HEK293 (cell line): ENCODE results near the gene MYO3A.

Source experiments
- HOXA7 ChIP-seq: sonication (generic); formaldehyde crosslinking; IDR thresholded peaks from 2 replicates; pipeline ENCODE4 v1.8.1; 2022; ENCODE audit warnings: missing genetic modification reagents, borderline replicate concordance
- TCF7L2 ChIP-seq: IDR thresholded peaks from 2 replicates; pipeline ENCODE4 v1.6.1; 2011; ENCODE audit warnings: low read depth, mild to moderate bottlenecking, inconsistent platforms, low read length, moderate library complexity, borderline replicate concordance
- ZBTB21 ChIP-seq: fragments of 450-650 bp; formaldehyde crosslinking; IDR thresholded peaks from 2 replicates; pipeline ENCODE4 v1.5.1; 2017; ENCODE audit warnings: missing biosample characterization, missing genetic modification characterization
- ZNF175 ChIP-seq: fragments of 450-650 bp; formaldehyde crosslinking; IDR thresholded peaks from 2 replicates; pipeline ENCODE4 v1.5.1; 2016; ENCODE audit warnings: missing biosample characterization, missing genetic modification characterization
- ZNF366 ChIP-seq: fragments of 450-650 bp; formaldehyde crosslinking; conservative IDR thresholded peaks from 2 replicates; pipeline ENCODE4 v1.5.1; 2016; ENCODE audit warnings: missing biosample characterization, missing genetic modification characterization
- TF ChIP-seq, protein P1 (sequence below): fragments of 450-650 bp; formaldehyde crosslinking; IDR thresholded peaks from 2 replicates; pipeline ENCODE4 v1.5.1; 2016; ENCODE audit warnings: missing biosample characterization, missing genetic modification characterization
- TF ChIP-seq, protein P2 (sequence below): fragments of 450-650 bp; formaldehyde crosslinking; IDR thresholded peaks from 2 replicates; pipeline ENCODE4 v1.5.1; 2016; ENCODE audit warnings: missing biosample characterization, missing genetic modification characterization
- TF ChIP-seq, protein P3 (sequence below): fragments of 450-650 bp; formaldehyde crosslinking; IDR thresholded peaks from 2 replicates; pipeline ENCODE4 v1.5.1; 2016; ENCODE audit warnings: missing biosample characterization, missing genetic modification characterization, low read depth

DNA sequence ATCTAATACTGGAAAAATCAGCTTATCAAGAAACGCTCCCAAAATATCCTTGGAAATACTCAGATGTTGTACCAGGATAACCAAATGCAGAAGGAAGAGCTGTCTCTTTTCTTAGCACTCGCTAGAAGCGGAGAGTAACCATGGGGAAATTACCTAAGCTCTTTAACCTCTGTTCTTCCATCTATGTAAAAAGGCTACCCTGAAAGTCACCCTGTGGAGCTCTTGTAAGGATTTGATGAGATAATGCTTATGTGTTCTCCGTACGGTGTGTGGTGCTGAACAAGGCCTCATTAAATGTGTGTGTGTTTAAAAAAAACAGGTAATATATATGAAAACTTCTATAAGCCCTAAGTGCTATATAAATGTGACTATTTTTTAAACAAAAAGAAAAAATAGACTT lies 38.2 kb upstream of the MYO3A start:
- TF ChIP-seq HOXA7 (no peak), TCF7L2 (no peak), ZNF175 (tag by site-specific recombination) (no peak), ZBTB21 (no peak), ZNF366 (tag by site-specific recombination) (no peak)
- TF ChIP-seq, protein P1, sequence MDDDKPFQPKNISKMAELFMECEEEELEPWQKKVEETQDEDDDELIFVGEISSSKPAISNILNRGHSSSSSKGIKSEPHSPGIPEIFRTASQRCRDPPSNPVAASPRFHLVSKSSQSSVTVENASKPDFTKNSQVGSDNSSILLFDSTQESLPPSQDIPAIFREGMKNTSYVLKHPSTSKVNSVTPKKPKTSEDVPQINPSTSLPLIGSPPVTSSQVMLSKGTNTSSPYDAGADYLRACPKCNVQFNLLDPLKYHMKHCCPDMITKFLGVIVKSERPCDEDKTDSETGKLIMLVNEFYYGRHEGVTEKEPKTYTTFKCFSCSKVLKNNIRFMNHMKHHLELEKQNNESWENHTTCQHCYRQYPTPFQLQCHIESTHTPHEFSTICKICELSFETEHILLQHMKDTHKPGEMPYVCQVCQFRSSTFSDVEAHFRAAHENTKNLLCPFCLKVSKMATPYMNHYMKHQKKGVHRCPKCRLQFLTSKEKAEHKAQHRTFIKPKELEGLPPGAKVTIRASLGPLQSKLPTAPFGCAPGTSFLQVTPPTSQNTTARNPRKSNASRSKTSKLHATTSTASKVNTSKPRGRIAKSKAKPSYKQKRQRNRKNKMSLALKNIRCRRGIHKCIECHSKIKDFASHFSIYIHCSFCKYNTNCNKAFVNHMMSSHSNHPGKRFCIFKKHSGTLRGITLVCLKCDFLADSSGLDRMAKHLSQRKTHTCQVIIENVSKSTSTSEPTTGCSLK (tag by site-specific recombination) = no peak
- TF ChIP-seq, protein P2, sequence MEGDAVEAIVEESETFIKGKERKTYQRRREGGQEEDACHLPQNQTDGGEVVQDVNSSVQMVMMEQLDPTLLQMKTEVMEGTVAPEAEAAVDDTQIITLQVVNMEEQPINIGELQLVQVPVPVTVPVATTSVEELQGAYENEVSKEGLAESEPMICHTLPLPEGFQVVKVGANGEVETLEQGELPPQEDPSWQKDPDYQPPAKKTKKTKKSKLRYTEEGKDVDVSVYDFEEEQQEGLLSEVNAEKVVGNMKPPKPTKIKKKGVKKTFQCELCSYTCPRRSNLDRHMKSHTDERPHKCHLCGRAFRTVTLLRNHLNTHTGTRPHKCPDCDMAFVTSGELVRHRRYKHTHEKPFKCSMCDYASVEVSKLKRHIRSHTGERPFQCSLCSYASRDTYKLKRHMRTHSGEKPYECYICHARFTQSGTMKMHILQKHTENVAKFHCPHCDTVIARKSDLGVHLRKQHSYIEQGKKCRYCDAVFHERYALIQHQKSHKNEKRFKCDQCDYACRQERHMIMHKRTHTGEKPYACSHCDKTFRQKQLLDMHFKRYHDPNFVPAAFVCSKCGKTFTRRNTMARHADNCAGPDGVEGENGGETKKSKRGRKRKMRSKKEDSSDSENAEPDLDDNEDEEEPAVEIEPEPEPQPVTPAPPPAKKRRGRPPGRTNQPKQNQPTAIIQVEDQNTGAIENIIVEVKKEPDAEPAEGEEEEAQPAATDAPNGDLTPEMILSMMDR (tag by site-specific recombination) = no peak
- TF ChIP-seq, protein P3, sequence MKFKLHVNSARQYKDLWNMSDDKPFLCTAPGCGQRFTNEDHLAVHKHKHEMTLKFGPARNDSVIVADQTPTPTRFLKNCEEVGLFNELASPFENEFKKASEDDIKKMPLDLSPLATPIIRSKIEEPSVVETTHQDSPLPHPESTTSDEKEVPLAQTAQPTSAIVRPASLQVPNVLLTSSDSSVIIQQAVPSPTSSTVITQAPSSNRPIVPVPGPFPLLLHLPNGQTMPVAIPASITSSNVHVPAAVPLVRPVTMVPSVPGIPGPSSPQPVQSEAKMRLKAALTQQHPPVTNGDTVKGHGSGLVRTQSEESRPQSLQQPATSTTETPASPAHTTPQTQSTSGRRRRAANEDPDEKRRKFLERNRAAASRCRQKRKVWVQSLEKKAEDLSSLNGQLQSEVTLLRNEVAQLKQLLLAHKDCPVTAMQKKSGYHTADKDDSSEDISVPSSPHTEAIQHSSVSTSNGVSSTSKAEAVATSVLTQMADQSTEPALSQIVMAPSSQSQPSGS (tag by site-specific recombination) = no peak
